ENCODE results near the gene LRIT2. TPM values are rescaled to one million over a fixed set of nuclear protein-coding genes. Genes with fewer than 3 reads are reported as not detected.
A peak's percentile ranks its signal among the peaks of the same experiment; 100 is the strongest.

Gene LRIT2
- total RNA-seq, 4 donors from 2014 or later = not detected

DNA sequence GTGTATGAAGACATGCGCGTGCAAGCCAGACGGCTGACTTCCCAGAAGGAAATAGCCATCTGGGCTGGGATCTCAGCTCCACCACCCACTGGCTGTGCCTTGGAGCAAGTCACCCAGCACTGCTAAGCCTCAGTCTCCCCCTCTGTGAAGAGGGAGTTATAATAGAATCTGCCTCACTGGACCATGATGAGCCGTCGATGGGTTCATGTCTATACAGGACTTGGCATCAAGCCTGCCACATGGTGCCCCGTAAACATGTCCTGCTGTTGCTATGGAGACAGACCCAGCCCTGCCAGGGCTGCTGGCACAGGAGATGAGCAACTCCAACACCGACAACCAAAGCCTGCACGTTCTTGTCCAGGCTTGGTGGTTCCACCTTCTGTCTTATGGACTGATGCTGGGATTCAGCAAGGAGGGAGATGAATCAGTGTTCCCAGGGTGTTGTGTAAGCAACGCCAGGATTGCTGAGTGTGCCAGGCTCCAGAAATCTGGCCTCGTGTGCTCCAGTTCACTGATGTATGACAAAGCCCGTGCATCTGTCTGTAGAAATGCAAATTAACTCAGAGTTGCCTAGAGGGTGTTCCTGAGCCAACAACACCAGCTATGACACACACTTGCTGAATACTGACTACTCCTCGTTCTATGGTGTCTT is 46.2 kb downstream of the LRIT2 start:
- Histone ChIP-seq H3K4me1 (peaks cover 0 to 31% (median 8%) of the 10 kb centered on the region in 4 donors), H3K27me3 (no peaks in the 10 kb centered on the region), H3K27ac (peak overlapping the region in 1 of 4 donors; percentile 7), H3K9me3 (no peaks in the 10 kb centered on the region), H3K36me3 (no peaks in the 10 kb centered on the region), H3K4me3 (no peak overlapping the region)
- no peak for DNase-seq
- intact Hi-C loops (cut with DNase I; ENCODE audit: low total_unique reads) (no loop called here), in situ Hi-C loops (cut with MboI; ENCODE audit: low pct_ligation_motif_present in 1 of 4, low pct_unique_long_range_greater_than_20kb in 1 of 4, low sequenced_read_pairs in 3 of 4) (no loop called here)
- WGBS, 2 donors (ENCODE audit: low coverage in 1 of 2) = 56 to 59% methylated on average over 3 to 12 of the region's 12 CpGs
- TF ChIP-seq POLR2AphosphoS5 (IDR thresholded peaks at IDR 0.05) (peak in 1 of 3 donors; percentile 12), POLR2A (IDR thresholded peaks at IDR 0.05) (no peak)

DNA sequence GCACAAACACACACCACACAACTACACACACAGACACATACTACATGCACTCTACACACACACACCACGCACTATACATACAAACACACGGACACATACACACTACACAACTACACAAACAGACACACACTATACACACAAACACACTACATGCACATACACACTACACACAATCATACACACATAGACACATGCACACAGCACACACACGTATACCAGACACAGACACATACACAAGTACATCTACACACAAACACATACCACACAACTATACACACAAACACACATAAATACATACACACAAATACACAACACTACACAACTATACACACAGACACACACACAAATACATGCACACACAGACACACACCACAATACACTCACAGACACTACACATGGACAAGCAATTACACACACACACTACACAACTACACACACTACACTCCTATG is 47.2 kb downstream of the LRIT2 start:
- no peak for DNase-seq
- 87 to 100% methylated on average over 1 to 3 of the region's 3 CpGs for WGBS, 2 donors (ENCODE audit: low coverage in 1 of 2)

GRCh38 chr10:84177541-84178141 is 47.7 kb downstream of the LRIT2 start:
- intact Hi-C loops (cut with DNase I; ENCODE audit: low total_unique reads) (no loop called here), in situ Hi-C loops (cut with MboI; ENCODE audit: low pct_ligation_motif_present in 1 of 4, low pct_unique_long_range_greater_than_20kb in 1 of 4, low sequenced_read_pairs in 3 of 4) (no loop called here)
- Histone ChIP-seq H3K27ac (peak overlapping the region in 1 of 4 donors; percentile 10), H3K4me3 (no peak overlapping the region), H3K9me3 (no peaks in the 10 kb centered on the region), H3K36me3 (no peaks in the 10 kb centered on the region), H3K27me3 (no peaks in the 10 kb centered on the region), H3K4me1 (peaks cover 0 to 30% (median 10%) of the 10 kb centered on the region in 4 donors)
- no peak for TF ChIP-seq EP300 (IDR thresholded peaks at IDR 0.05; ENCODE audit: low read depth)
- TF ChIP-seq CTCF (IDR thresholded peaks at IDR 0.05) = no peak
- no peak for TF ChIP-seq POLR2AphosphoS5 (IDR thresholded peaks at IDR 0.05)
- TF ChIP-seq POLR2A (IDR thresholded peaks at IDR 0.05) = no peak
- DNase-seq = no peak
- WGBS, 2 donors (ENCODE audit: low coverage in 1 of 2) = 70% methylated on average over 8 of the region's 8 CpGs; no CpG with 5 or more reads in 1 of the 2 donors

More for the DNA sequence above, 47.2 kb downstream of the LRIT2 start:
- Histone ChIP-seq H3K27ac (no peak overlapping the region), H3K27me3 (no peaks in the 10 kb centered on the region), H3K4me3 (no peak overlapping the region), H3K36me3 (no peaks in the 10 kb centered on the region), H3K9me3 (no peaks in the 10 kb centered on the region), H3K4me1 (peaks cover 0 to 25% (median 6%) of the 10 kb centered on the region in 4 donors)
- TF ChIP-seq CTCF (IDR thresholded peaks at IDR 0.05) (no peak), POLR2AphosphoS5 (IDR thresholded peaks at IDR 0.05) (no peak), EP300 (IDR thresholded peaks at IDR 0.05; ENCODE audit: low read depth) (no peak), POLR2A (IDR thresholded peaks at IDR 0.05) (no peak)
- in situ Hi-C loops (cut with MboI; ENCODE audit: low pct_ligation_motif_present in 1 of 4, low pct_unique_long_range_greater_than_20kb in 1 of 4, low sequenced_read_pairs in 3 of 4) (no loop called here), intact Hi-C loops (cut with DNase I; ENCODE audit: low total_unique reads) (no loop called here)

DNA sequence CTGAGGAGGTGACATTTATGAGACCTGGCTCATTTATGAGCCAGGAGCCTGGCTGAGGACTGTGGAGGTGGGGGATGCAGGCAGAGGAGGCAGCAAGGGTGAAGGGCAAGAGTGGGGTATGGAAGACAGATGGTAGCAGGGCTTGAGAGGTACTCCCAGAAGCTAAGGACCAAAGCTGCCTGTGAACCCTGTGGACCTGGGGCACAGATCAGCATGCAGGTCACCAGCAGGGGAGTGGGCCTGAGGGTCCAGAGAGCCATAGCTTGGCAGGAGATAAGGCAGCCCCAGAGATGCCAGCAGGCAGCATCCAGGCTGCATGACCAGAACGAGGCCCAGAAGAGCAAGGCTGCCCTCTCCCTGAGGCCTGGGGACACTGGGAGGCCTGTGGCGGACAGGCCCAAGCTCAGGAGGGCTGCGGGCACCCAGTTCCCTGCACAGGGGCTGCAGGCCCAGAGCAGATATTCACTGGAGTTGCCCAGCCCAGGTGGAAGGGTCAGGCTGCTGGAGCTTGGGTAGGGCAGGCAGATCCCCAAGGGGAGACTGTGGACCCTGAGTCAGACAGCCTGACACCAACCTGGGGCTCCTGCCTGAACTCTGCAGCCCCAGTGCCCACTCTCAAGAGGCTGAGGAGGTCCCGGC is 48.4 kb downstream of the LRIT2 start:
- Histone ChIP-seq H3K36me3 (no peaks in the 10 kb centered on the region), H3K4me3 (no peak overlapping the region), H3K9me3 (no peaks in the 10 kb centered on the region), H3K27me3 (no peaks in the 10 kb centered on the region), H3K27ac (peak overlapping the region in 1 of 4 donors; percentile 10), H3K4me1 (peaks cover 0 to 36% (median 15%) of the 10 kb centered on the region in 4 donors)
- WGBS, 2 donors (ENCODE audit: low coverage in 1 of 2) = 74% methylated on average over 3 of the region's 4 CpGs; no CpG with 5 or more reads in 1 of the 2 donors
- intact Hi-C loops (cut with DNase I; ENCODE audit: low total_unique reads) (no loop called here), in situ Hi-C loops (cut with MboI; ENCODE audit: low pct_ligation_motif_present in 1 of 4, low pct_unique_long_range_greater_than_20kb in 1 of 4, low sequenced_read_pairs in 3 of 4) (no loop called here)
- no peak for TF ChIP-seq CTCF (IDR thresholded peaks at IDR 0.05)
- DNase-seq = no peak

Measured in transverse colon (tissue), 4 donors.